Limb (tissue), 2 donors: ENCODE measurements around the gene BARHL2.

Source experiments
- DNase-seq, 2 donors: peaks; one replicate each; pipeline ENCODE4 v3.0.0-alpha.2; 2016; ENCODE audit errors: extremely low spot score in 2 of 2

BARHL2 gene

GRCh38 chr1:90716552-90717355 is at the start of gene BARHL2:
Gene BARHL2, minus strand, starts transcription at chr1:90717302. Its CDS starts 107 bp downstream, at chr1:90717195.
- peak in 1 of 2 donors; percentile 50 for DNase-seq

- DNase-seq = no peak
These were observed 46.8 kb upstream of the BARHL2 start for GRCh38 chr1:90763930-90764329.

GRCh38 chr1:90763506-90763905 is 46.4 kb upstream of the BARHL2 start:
- no peak for DNase-seq

GRCh38 chr1:90761781-90762589 is 44.9 kb upstream of the BARHL2 start:
- DNase-seq = peak; percentile 18 to 34

GRCh38 chr1:90761156-90761555 is 44.1 kb upstream of the BARHL2 start:
- DNase-seq = no peak

GRCh38 chr1:90753556-90753955 is 36.5 kb upstream of the BARHL2 start:
- DNase-seq = no peak

GRCh38 chr1:90748668-90749067 is 31.6 kb upstream of the BARHL2 start:
- DNase-seq = no peak

- no peak for DNase-seq
These were observed 29.8 kb upstream of the BARHL2 start for GRCh38 chr1:90746857-90747256.

- DNase-seq = no peak
These were observed 28.9 kb upstream of the BARHL2 start for GRCh38 chr1:90745972-90746371.

- no peak for DNase-seq
These were observed 15.0 kb upstream of the BARHL2 start for GRCh38 chr1:90732136-90732535.

GRCh38 chr1:90731382-90732050 is 14.4 kb upstream of the BARHL2 start:
- no peak for DNase-seq

- peak in 1 of 2 donors; percentile 56 for DNase-seq
These were observed 13.3 kb upstream of the BARHL2 start for GRCh38 chr1:90730243-90731022.

- peak in 1 of 2 donors; percentile 69 for DNase-seq
These were observed 12.6 kb upstream of the BARHL2 start for GRCh38 chr1:90729504-90730242.

GRCh38 chr1:90728502-90729287 is 11.6 kb upstream of the BARHL2 start:
- peak in 1 of 2 donors; percentile 47 for DNase-seq

GRCh38 chr1:90727917-90728501 is 10.9 kb upstream of the BARHL2 start:
- no peak for DNase-seq

- DNase-seq = peak in 1 of 2 donors; percentile 43
These were observed 9.9 kb upstream of the BARHL2 start for GRCh38 chr1:90726986-90727480.

GRCh38 chr1:90726425-90726985 is 9.4 kb upstream of the BARHL2 start:
- peak in 1 of 2 donors; percentile 42 for DNase-seq

- DNase-seq = peak in 1 of 2 donors; percentile 64
These were observed 8.7 kb upstream of the BARHL2 start for GRCh38 chr1:90725657-90726424.
